Left lung (tissue), 10 donors: ENCODE results near the gene CLNK. TPM values are rescaled to one million over a fixed set of nuclear protein-coding genes. Genes with fewer than 3 reads are reported as not detected.

Experiments
- ATAC-seq: fragments of 200-7000 bp; cut with Tn5 transposase; one replicate; pipeline ENCODE4 v1.9.1; 2020; ENCODE audit warnings: moderate library complexity
- DNase-seq, 4 donors: peaks; one replicate each; pipeline ENCODE4 v3.0.0-alpha.2; 2013 to 2020
- H3K27ac ChIP-seq, 2 donors: fragments of 200-600 bp; sonication (generic) in 1 of 2; one replicate each; pipeline versions ENCODE4 v1.5.0 to v1.8.0; 2020 to 2021
- H3K27me3 ChIP-seq, 2 donors: fragments of 200-600 bp; sonication (generic) in 1 of 2; one replicate each; pipeline versions ENCODE4 v1.5.0 to v1.8.0; 2020 to 2021
- H3K36me3 ChIP-seq, 2 donors: fragments of 200-600 bp; sonication (generic) in 1 of 2; one replicate each; pipeline versions ENCODE4 v1.5.0 to v1.8.0; 2020 to 2021
- H3K4me1 ChIP-seq, 2 donors: fragments of 200-600 bp; one replicate each; pipeline ENCODE4 v1.8.0; 2021
- H3K4me3 ChIP-seq, 2 donors: fragments of 200-600 bp; sonication (generic) in 1 of 2; one replicate each; pipeline versions ENCODE4 v1.5.0 to v1.8.0; 2020 to 2021; ENCODE audit warnings: mild to moderate bottlenecking in 1 of 2
- H3K9me3 ChIP-seq, 2 donors: fragments of 200-600 bp; sonication (generic) in 1 of 2; one replicate each; pipeline versions ENCODE4 v1.5.0 to v1.8.0; 2020 to 2021
- intact Hi-C, 2 donors: fragments of 100-400 bp; cut with DNase I; formaldehyde crosslinking; loops; one replicate each; pipeline versions ENCODE4 v1.11.2 to v1.14.2; 2022
- polyA plus RNA-seq, 6 donors: library from polyadenylated mRNA; unstranded; fragments of 120-200 nt; gene quantifications; one replicate each; pipeline ENCODE4 v1.2.1, GENCODE V29; 2013; ENCODE audit not compliant: insufficient read length in 6 of 6
- total RNA-seq, 2 donors: library from RNA; stranded (reverse); fragmentation: NEBNext Ultra II Directional; extraction: Animal tissue kit (Norgen Biotek cat#: 25700); gene quantifications; one replicate each; pipeline ENCODE4 v1.2.1, GENCODE V29; 2021
- TF ChIP-seq, protein P1 (sequence below), 2 donors: fragments of 200-600 bp; sonication (generic) in 1 of 2; IDR thresholded peaks; one replicate each; pipeline versions ENCODE4 v1.5.0 to v1.8.0; 2021; ENCODE audit warnings: antibody characterized with exemption in 2 of 2
- donor health status: DM: no; HTN: yes; CAD: no.
- donor health status: DM: no; HTN: no; CAD: no.

CLNK gene
- total and polyA plus RNA-seq, 8 donors, result 0.13 to 0.61 (median 0.31) TPM

DNA sequence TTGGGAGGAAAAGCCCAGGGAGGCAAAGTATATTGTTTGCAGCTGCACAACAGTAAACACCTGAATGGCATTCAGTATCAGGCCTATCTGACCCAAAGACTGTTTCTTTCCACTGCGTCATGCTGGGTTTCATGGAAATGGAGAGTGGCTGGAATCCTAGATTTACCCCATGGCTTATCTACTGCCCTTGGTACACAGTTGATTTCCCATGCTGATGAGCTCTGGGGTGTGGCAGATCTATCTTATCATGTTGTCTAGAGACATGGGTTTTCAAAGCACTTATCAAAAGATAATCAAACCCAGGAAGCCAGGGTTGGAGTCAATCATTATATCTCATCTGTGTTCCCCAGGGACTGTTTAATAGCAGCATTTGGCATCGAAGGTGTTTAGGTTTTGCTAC is 72.1 kb downstream of the CLNK start:
- intact Hi-C loops, result no loop called here
- no peak for DNase-seq
- no peaks in the 10 kb centered on the region for H3K4me1 ChIP-seq
- H3K27me3 ChIP-seq, result no peaks in the 10 kb centered on the region
- H3K27ac ChIP-seq, result no peak overlapping the region
- no peaks in the 10 kb centered on the region for H3K36me3 ChIP-seq
- TF ChIP-seq, protein P1, sequence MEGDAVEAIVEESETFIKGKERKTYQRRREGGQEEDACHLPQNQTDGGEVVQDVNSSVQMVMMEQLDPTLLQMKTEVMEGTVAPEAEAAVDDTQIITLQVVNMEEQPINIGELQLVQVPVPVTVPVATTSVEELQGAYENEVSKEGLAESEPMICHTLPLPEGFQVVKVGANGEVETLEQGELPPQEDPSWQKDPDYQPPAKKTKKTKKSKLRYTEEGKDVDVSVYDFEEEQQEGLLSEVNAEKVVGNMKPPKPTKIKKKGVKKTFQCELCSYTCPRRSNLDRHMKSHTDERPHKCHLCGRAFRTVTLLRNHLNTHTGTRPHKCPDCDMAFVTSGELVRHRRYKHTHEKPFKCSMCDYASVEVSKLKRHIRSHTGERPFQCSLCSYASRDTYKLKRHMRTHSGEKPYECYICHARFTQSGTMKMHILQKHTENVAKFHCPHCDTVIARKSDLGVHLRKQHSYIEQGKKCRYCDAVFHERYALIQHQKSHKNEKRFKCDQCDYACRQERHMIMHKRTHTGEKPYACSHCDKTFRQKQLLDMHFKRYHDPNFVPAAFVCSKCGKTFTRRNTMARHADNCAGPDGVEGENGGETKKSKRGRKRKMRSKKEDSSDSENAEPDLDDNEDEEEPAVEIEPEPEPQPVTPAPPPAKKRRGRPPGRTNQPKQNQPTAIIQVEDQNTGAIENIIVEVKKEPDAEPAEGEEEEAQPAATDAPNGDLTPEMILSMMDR (IDR thresholded peaks at IDR 0.05), result no peak
- H3K4me3 ChIP-seq, result no peak overlapping the region
- no peaks in the 10 kb centered on the region for H3K9me3 ChIP-seq
- no peak for ATAC-seq

DNA sequence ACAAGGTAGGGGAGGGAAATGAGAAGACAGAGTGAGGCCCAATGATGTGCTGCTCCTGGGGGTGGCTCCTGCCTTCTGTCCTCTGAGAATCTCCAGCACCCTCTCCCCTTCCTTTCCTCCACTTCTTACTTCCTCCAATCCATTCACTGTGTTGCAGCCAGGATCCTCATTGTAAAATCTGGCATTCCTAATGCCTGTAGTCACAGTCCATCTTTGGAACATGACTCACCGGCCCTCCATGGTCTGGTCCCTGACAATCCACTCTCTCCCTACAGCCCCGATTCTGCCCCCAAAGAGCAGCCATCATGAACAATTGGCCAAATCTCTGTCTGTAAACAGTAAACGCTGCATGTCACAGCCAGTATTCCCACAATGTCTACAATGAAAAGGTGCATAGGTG is 72.9 kb downstream of the CLNK start:
- intact Hi-C loops, result no loop called here
- Histone ChIP-seq H3K9me3 (no peaks in the 10 kb centered on the region), H3K4me3 (no peak overlapping the region), H3K27ac (no peak overlapping the region), H3K27me3 (no peaks in the 10 kb centered on the region), H3K36me3 (no peaks in the 10 kb centered on the region), H3K4me1 (no peaks in the 10 kb centered on the region)
- TF ChIP-seq, protein P1 (IDR thresholded peaks at IDR 0.05), result no peak
- DNase-seq, result no peak
- ATAC-seq, result peak; percentile 60

DNA sequence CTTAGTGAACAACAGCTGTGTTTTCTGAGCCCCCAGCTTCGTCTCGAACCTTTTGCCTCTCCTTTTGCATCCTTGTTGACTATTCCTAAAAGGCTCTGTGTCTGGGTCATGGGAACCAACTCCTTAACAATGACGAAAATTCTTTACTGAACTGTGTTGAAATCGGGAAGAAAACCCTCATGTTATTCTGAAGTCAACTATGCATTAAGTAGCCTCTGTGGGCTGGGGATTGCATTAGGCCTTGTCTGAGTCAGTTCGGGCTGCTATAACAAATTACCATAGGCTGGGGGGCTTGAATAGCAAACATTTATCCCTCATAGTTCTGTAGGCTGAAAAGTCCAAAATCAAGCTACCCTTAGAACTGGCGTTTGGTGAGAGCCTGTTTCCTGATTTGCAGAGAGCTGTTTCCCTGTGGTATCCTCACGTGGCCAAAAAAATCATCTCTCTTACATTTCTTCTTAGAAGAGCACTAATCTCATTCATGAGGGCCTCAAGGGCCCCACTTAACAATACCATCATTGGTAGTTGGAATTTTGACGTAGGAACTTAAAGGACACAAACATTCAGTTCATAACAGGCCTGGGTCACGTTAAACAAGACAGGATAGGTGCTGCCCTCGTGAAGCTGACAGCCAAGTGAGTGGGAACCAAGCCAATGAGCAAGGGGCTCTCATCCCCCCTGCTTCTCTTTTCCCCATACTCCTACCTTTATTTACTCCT is 75.9 kb downstream of the CLNK start:
- TF ChIP-seq, protein P1 (IDR thresholded peaks at IDR 0.05), result no peak
- ATAC-seq (no peak), DNase-seq (no peak)
- Histone ChIP-seq H3K36me3 (no peaks in the 10 kb centered on the region), H3K9me3 (no peaks in the 10 kb centered on the region), H3K4me3 (no peak overlapping the region), H3K27me3 (no peaks in the 10 kb centered on the region), H3K4me1 (no peaks in the 10 kb centered on the region), H3K27ac (no peak overlapping the region)
- intact Hi-C loops, result no loop called here

DNA sequence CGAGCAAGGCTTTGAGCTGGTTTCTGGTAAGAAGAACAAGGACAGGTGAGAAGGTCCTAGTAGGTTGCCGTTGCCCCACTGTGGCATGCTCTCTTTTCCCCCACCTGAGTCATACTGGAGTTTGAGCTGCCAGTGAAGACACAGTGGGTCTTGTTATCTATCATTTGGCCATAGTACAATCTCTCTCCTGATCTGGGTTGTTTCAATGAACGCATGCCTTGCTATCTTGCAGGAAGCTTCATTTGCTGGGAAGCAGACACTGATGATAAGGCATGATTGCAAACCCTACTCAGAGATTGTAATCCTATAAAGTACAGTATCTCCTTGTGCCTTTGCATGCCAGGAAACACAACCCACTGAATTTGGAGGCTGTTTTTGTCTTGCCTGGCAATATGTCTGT is 77.4 kb downstream of the CLNK start:
- Histone ChIP-seq H3K4me3 (no peak overlapping the region), H3K36me3 (no peaks in the 10 kb centered on the region), H3K27me3 (no peaks in the 10 kb centered on the region), H3K4me1 (no peaks in the 10 kb centered on the region), H3K27ac (no peak overlapping the region), H3K9me3 (no peaks in the 10 kb centered on the region)
- DNase-seq (no peak), ATAC-seq (no peak)
- intact Hi-C loops, result no loop called here
- TF ChIP-seq, protein P1 (IDR thresholded peaks at IDR 0.05), result no peak

DNA sequence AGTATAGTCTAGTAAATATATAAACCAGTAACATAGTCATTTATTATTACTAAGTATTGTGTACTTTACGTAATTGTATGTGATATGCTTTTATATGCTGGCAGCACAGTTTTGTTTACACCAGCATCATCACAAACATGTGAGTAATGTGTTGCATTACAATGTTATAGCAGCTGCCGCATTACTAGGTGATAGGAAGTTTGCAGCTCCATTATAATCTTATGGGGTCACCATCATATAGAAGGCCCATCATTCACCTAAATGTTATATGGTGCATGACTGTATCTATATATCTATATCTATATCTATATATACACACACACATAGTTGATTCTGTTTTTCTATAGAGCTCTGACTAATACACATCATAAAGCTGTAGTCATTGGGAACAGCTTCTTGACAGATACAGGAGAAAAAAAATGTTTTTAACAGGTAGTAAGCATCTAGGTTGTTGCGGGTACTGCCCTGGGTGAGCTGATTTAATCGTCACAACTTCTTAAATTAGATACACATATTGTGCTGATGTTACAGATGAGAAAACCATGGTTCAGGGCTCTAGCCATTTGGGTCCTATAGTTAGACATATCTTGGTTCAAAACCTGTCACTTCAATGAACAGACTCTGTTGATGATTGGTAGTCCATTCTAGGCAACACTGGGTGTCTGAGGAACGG is 77.9 kb downstream of the CLNK start:
- Histone ChIP-seq H3K36me3 (no peaks in the 10 kb centered on the region), H3K4me1 (no peaks in the 10 kb centered on the region), H3K27ac (no peak overlapping the region), H3K9me3 (no peaks in the 10 kb centered on the region), H3K4me3 (no peak overlapping the region), H3K27me3 (no peaks in the 10 kb centered on the region)
- DNase-seq (no peak), ATAC-seq (no peak)
- TF ChIP-seq, protein P1 (IDR thresholded peaks at IDR 0.05), result no peak
- intact Hi-C loops, result no loop called here
